GM20431 (cell line): Measurements from ENCODE around the gene NEIL1.
"Not testable (repeated sequence)": the region's sequence is repeated elsewhere in the genome, so short reads cannot be mapped to it uniquely, and the experiment has no call there.

Experiments
- in situ Hi-C: fragments of 300-500 bp; cut with MseI, MboI; formaldehyde crosslinking; loops from one replicate; pipeline ENCODE4 v1.15.0; 2020; ENCODE audit warnings: low sequenced_read_pairs; ENCODE audit not compliant: unreplicated experiment

The NEIL1 gene

DNA sequence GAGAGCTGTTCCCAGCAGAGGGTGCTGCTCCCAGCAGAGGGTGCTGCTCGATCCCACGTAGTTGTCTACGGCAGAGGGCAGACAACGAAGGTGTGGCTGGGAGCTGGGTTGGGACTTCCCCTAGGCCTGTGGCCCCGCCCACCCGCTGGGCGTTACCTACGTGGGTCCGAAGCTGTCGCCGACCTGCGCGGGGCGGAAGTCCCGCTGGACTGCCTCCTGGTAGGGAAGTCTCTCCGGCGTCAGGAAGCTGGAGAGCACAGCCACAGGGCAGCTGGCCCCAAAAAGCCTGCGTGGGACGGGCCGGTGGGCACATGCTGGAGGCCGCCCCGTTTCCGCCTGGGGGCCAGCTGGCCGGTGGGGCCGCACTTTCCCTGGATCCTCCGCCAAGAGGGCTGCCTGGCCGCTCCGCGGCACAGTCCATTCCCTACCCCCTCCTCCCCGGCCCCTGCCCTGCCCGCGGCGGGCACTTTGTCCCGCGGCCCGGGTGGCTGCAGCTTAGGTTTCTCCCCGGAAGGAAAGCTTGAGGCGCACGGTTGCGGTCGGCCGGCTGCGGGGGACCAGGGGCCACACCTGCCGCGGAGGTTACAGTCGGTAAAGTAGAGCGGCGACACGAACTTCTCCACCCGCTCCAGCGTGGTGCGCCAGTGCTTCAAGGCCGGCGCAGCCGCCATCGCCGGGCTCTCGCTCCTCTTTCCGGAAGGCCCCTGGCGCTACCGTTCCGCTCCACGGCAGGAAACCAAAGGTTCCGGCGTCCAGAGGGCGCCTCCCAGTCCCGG, 21.3 kb downstream of the NEIL1 start, which contains the start of gene MAN2C1:
Gene MAN2C1, minus strand, starts transcription at position 695 of the 776 bp plus-strand sequence. Its CDS starts 24 bp downstream, at position 671.
- in situ Hi-C loops = loop anchor here (25.0 kb wide), 1 partner anchor 294 kb away; no protein-coding TSS in a partner anchor

DNA sequence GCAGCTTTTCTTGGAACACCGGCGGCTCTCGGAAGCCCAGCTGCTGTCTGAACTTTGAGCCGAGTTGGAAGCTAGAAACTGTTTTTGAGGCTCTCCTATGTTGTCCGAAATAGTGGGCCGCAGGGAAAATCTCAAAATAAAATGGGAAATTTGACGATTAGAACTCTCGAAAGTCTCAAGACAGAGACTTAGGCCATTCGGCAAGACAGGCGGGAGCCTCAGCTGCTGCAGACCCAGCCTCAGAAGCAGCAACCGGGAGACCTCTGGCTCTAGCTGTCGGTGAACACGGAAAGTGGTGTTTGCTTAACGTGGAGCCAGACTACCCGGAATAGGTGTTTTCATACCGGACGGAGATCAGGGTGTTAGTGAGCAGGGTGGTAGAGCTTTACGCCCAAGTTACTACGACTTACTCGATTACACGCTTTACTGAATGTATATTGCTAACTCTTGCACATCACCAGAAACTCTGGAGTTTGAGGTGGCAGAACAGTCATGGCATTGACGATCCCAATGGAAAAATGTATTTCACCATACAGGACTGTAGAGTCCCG, 21.9 kb downstream of the NEIL1 start:
- in situ Hi-C loops = loop anchor here (25.0 kb wide), 1 partner anchor 294 kb away; no protein-coding TSS in a partner anchor

DNA sequence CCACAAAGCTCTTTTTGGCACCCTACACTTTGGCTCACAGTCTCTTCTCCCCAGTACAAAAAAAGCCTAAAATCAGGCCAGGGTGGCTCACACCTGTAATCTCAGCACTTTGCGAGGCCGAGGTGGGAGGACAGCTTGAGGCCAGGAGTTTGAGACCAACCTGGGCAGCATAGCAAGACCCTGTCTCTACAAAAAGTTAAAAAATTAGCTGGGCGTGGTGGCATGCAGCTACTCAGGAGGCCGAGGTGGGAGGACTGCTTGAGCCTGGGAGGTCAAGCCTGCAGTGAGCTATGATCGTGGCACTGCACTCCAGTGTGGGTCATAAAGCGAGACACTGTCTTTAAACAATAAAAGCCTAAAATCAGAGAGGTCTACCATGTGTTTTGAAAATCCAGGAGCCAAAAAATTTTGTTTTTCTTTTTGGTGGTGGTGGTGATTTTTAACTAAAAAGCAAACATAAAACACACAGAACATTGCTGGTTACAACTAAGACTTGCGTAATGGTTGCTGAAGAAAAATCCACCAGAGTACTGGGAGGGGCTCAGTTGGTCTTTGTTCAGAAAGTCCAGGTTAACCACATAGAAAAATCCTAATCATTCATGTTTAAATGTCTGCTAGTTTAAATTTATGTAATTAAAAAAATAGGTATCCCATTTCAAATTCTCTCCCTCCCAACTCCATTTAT, 23.2 kb downstream of the NEIL1 start:
- in situ Hi-C loops = loop anchor here (25.0 kb wide), 1 partner anchor 292 kb away; no protein-coding TSS in a partner anchor

DNA sequence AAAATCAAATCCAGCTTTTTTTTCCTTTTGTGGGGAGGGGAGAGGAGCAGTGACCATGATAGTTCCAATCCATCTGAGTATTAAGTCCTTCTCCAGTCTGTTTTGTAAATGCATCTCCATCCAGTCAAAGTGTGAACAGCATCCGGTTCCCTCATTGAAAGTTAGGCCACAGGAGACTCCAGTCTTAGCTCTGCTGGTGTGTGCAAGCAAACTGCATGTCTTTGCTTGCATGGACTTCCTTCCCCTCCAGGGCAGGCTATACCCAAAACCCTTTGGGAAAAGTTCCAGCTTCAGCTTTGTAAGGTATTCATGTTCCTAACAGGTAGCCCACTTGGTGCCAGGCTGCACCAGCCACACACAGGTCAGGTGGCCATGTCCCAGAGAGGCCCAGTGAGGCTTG, 24.6 kb downstream of the NEIL1 start:
- in situ Hi-C loops = loop anchor here (25.0 kb wide), 1 partner anchor 291 kb away; no protein-coding TSS in a partner anchor

DNA sequence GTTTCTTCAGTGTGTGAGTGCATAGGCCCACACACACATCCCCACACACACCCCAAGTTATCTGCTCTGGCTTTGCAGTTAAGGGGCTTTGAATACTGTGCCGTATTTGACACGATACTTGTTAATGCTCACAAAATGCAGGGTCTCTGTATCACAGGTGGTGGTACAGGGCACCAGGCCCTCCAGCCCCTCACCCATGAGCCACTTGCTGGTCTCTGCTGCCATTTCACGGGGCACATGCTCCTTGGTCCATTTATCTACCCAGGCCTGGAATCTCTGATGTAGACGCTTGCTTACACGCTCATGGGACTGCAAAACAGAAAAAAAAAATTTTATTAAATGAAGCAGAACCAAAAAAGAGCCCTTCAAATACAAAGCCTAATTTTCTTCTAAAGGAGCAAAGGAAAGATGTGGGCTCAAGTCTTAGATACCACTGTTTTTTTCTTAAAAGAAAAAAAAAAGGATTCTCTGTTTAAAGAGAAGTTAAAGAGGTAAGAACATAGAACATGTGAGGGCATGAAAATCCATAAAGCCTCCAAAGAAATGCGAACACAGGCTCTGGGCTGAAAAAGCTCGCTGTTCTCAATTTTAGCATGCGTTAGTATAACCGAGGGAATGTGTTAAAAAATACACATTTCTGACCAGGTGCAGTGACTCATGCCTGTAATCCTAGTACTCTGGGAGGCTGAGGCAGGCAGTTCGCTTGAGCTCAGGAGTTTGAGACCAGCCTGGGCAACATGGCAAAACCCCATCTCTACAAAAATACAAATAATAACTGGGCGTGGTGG, 25.3 kb downstream of the NEIL1 start:
- in situ Hi-C loops = loop anchor here (25.0 kb wide), 1 partner anchor 290 kb away; no protein-coding TSS in a partner anchor

GRCh38 chr15:75380773-75381172, 33.9 kb downstream of the NEIL1 start:
- in situ Hi-C loops = no loop called here

DNA sequence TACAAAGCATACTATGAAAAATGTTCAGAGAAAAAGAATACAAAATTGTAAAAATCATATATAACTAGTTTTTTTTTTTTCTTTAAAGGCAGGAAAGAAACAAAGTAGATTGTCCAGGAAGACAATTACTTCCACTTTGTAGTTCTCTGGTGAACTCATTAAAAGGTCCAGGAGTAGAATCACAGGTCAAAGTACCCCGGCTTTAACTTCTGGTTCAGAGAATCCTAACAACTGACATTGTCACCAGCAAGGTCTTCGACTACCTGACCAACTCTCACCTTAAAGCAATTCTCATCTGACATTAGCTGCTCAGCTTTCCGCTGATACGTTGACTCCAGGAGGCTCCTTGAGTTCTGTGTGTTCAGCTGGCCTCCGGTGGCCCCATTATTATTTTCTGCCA, 37.1 kb downstream of the NEIL1 start:
- in situ Hi-C loops = not testable (repeated sequence)

- in situ Hi-C loops = no loop called here
These were observed 43.0 kb downstream of the NEIL1 start for GRCh38 chr15:75389791-75390382.

DNA sequence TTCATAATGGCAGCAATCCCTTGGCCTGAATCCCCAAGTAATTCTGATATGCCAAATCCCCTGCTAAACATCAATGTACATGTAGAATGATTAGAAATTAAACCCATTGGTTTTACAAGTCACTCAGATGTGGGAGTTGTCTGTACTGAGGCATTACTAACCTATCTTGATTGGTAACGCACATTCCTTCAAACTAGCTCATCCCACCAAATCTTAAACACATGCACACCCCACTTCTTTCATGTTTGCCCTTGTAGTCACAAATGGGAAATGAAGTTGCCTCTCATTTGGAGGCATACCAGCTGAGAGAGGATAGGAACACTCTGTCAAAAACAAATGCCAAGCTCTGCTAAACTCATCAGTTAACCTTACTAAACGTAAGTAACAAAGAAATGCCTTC, 50.7 kb downstream of the NEIL1 start:
- in situ Hi-C loops = no loop called here

GRCh38 chr15:75403892-75404291, 57.1 kb downstream of the NEIL1 start:
- in situ Hi-C loops = no loop called here
